K562 (cell line): Measurements from ENCODE around the gene PLK5. TPM values are rescaled to one million over a fixed set of nuclear protein-coding genes. Genes with fewer than 3 reads are reported as not detected.

Experiments
- BCOR ChIP-seq: fragments of 450-650 bp; IDR thresholded peaks from 2 replicates; pipeline ENCODE4 v1.6.1; 2016
- CTBP1 ChIP-seq: fragments of 450-650 bp; IDR thresholded peaks from 2 replicates; pipeline ENCODE4 v1.6.1; 2016; ENCODE audit warnings: borderline replicate concordance
- DMBX1 ChIP-seq: fragments of 250-450 bp; sonication (Bioruptor Pico); IDR thresholded peaks from 2 replicates; pipeline ENCODE4 v1.8.0; 2022; ENCODE audit warnings: inconsistent platforms, mild to moderate bottlenecking, moderate library complexity, borderline replicate concordance
- HDAC3 ChIP-seq: fragments of 450-650 bp; IDR thresholded peaks from 2 replicates; pipeline ENCODE4 v1.6.1; 2018; ENCODE audit warnings: borderline replicate concordance, mild to moderate bottlenecking, moderate library complexity; ENCODE audit not compliant: partially characterized antibody
- RB1 ChIP-seq: fragments of 450-650 bp; IDR thresholded peaks from 2 replicates; pipeline ENCODE4 v1.6.1; 2017; ENCODE audit warnings: low read depth, mild to moderate bottlenecking
- SAP30 ChIP-seq: fragments of 200-600 bp; sonication (generic); IDR thresholded peaks from 2 replicates; pipeline ENCODE4 v1.6.1; 2012; ENCODE audit warnings: borderline replicate concordance, low read depth, mild to moderate bottlenecking, moderate library complexity, low read length, control low read depth, inconsistent platforms; ENCODE audit not compliant: insufficient read depth, poor library complexity, severe bottlenecking
- SIN3A ChIP-seq, 2 experiments: fragments of 150-350 bp in 1 of 2; IDR thresholded peaks; 2 replicates each; pipeline ENCODE4 v1.6.1; 2011 to 2016; ENCODE audit warnings: borderline replicate concordance in 2 of 2, low read depth in 2 of 2, low read length in 2 of 2, mild to moderate bottlenecking in 2 of 2, moderate library complexity in 2 of 2; ENCODE audit not compliant: control insufficient read depth in 1 of 2
- TSC22D4 ChIP-seq: fragments of 450-650 bp; IDR thresholded peaks from 2 replicates; pipeline ENCODE4 v1.6.1; 2016; ENCODE audit warnings: missing genetic modification characterization, missing biosample characterization, control low read depth
- ZFX ChIP-seq: sonication (generic); formaldehyde crosslinking; IDR thresholded peaks from 2 replicates; pipeline ENCODE4 v1.8.0; 2022; ENCODE audit warnings: mild to moderate bottlenecking, missing genetic modification reagents, moderate library complexity
- ZKSCAN8 ChIP-seq: fragments of 200-800 bp; sonication (Bioruptor generic); IDR thresholded peaks from 2 replicates; pipeline ENCODE4 v1.6.1; 2016; ENCODE audit warnings: missing genetic modification characterization, missing compliant biosample characterization
- ZNF165 ChIP-seq: fragments of 250-450 bp; sonication (Bioruptor Pico); IDR thresholded peaks from 2 replicates; pipeline ENCODE4 v1.4.0; 2020; ENCODE audit warnings: borderline replicate concordance
- polyA plus RNA-seq, 8 experiments: library from polyadenylated mRNA; depleted of rRNA in 4 of 8; stranded (reverse) in 5 of 8; unstranded in 3 of 8; fragments of >200 nt; fragmentation: Nextera tagmentation in 2 of 8; fragmentation: Illumina TruSeq in 1 of 8; extraction: Ambion mirVana in 2 of 8; extraction: Trizol in 1 of 8; gene quantifications; 2 replicates each; pipeline versions ENCODE4 v1.2.1 to v1.2.3, GENCODE V29; 2011 to 2014; ENCODE audit warnings: inconsistent platforms in 1 of 8, missing spikeins in 1 of 8
- total RNA-seq, 7 experiments: library from RNA; depleted of rRNA in 6 of 7; stranded (reverse); fragments of >200 nt in 6 of 7; fragmentation: Illumina TruSeq in 2 of 7; extraction: Trizol in 2 of 7; gene quantifications; 2 replicates each; pipeline versions ENCODE4 v1.2.1 to v1.2.3, GENCODE V29; 2011 to 2021; ENCODE audit warnings: low replicate concordance in 1 of 7
- TF ChIP-seq, protein P1 (sequence below): sonication (generic); formaldehyde crosslinking; IDR thresholded peaks from 2 replicates; pipeline ENCODE4 v1.9.0; 2022; ENCODE audit warnings: mild to moderate bottlenecking, missing genetic modification reagents
- TF ChIP-seq, protein P2 (sequence below), 2 experiments: fragments of 450-650 bp; formaldehyde crosslinking in 1 of 2; IDR thresholded peaks; 2 replicates each; pipeline versions ENCODE4 v1.4.0 to v1.6.1; 2014 to 2020; ENCODE audit warnings: mild to moderate bottlenecking in 2 of 2, borderline replicate concordance in 1 of 2, low read depth in 1 of 2
- TF ChIP-seq, protein P3 (sequence below): fragments of 450-650 bp; IDR thresholded peaks from 2 replicates; pipeline ENCODE4 v1.6.1; 2016; ENCODE audit warnings: borderline replicate concordance

Gene PLK5
- total and polyA plus RNA-seq, 9 of the 15 experiments (the other 6 are each of a cell fraction or from before 2014, with no cell fraction given): 0.04 to 0.23 (median 0.11) TPM; not detected in 5

DNA sequence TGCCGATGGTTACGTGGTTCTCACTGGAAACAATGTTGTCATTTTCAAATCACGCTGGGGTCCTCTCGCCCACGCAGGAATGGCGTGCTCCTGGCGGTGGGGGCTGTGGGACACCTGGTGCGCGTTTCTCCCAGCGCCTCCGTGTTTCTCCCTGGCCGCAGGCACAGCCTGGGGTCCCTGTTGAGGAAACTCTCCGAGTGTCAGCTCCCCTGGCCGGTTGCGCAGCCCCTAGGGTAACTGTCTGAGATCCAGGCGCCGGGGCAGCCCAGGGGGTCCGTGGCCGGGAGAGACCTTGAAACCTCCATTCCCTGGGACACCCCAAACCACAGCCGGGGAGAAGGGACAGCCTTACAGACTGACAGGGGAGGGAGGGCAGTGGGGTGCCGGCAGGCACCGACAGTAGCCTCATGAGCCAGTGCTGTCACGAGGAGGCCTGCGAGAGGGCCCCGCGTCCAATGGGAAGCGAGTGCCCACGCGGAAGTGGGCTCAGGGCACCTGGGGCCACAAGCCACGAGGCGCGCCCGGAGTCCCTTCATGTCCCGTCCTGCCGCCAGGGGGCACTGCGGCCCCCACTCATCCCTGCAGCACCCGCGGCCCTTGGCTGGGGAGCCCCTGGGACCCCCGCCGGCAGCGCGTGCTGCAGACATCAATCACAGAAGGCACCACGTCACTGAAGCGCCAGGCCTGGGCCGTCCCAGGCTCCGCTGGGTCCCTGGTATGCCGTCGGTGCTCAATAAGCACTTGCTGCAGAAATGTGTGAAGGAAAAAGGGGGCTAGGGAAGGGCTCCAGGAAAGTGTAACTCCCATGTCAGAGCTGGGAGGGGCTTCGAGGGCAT lies 20.6 kb upstream of the PLK5 start (continued):
- TF ChIP-seq SIN3A (IDR thresholded peaks at IDR 0.05; ENCODE audit: borderline replicate concordance in 2 of 2, control insufficient read depth in 1 of 2, low read depth in 2 of 2, low read length in 2 of 2) (peak in 1 of 2 experiments; percentile 49; a peak in 1 of 4 replicates), RB1 (peak; percentile 71), DMBX1 (CRISPR knock-in tag) (0 out of 2 replicates have a peak, but pooled peaks have one; percentile 37), TSC22D4 (tag) (no peak), ZKSCAN8 (CRISPR knock-in tag) (peak; percentile 66; the same call in 1 of the 2 replicates), SAP30 (peak; percentile 17), BCOR (no peak), ZNF165 (CRISPR knock-in tag) (0 out of 2 replicates have a peak, but pooled peaks have one; percentile 40), CTBP1 (peak; percentile 60; the same call in 1 of the 2 replicates), HDAC3 (no peak), ZFX (CRISPR knock-in tag) (peak; percentile 82)
- TF ChIP-seq, protein P1, sequence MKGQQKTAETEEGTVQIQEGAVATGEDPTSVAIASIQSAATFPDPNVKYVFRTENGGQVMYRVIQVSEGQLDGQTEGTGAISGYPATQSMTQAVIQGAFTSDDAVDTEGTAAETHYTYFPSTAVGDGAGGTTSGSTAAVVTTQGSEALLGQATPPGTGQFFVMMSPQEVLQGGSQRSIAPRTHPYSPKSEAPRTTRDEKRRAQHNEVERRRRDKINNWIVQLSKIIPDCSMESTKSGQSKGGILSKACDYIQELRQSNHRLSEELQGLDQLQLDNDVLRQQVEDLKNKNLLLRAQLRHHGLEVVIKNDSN (CRISPR knock-in tag): peak; percentile 74
- TF ChIP-seq, protein P2, sequence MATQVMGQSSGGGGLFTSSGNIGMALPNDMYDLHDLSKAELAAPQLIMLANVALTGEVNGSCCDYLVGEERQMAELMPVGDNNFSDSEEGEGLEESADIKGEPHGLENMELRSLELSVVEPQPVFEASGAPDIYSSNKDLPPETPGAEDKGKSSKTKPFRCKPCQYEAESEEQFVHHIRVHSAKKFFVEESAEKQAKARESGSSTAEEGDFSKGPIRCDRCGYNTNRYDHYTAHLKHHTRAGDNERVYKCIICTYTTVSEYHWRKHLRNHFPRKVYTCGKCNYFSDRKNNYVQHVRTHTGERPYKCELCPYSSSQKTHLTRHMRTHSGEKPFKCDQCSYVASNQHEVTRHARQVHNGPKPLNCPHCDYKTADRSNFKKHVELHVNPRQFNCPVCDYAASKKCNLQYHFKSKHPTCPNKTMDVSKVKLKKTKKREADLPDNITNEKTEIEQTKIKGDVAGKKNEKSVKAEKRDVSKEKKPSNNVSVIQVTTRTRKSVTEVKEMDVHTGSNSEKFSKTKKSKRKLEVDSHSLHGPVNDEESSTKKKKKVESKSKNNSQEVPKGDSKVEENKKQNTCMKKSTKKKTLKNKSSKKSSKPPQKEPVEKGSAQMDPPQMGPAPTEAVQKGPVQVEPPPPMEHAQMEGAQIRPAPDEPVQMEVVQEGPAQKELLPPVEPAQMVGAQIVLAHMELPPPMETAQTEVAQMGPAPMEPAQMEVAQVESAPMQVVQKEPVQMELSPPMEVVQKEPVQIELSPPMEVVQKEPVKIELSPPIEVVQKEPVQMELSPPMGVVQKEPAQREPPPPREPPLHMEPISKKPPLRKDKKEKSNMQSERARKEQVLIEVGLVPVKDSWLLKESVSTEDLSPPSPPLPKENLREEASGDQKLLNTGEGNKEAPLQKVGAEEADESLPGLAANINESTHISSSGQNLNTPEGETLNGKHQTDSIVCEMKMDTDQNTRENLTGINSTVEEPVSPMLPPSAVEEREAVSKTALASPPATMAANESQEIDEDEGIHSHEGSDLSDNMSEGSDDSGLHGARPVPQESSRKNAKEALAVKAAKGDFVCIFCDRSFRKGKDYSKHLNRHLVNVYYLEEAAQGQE (IDR thresholded peaks at IDR 0.05; ENCODE audit: borderline replicate concordance): peak; percentile 63
- TF ChIP-seq, protein P2 (CRISPR knock-in tag; IDR thresholded peaks at IDR 0.05; ENCODE audit: low read depth): no peak
- TF ChIP-seq, protein P3, sequence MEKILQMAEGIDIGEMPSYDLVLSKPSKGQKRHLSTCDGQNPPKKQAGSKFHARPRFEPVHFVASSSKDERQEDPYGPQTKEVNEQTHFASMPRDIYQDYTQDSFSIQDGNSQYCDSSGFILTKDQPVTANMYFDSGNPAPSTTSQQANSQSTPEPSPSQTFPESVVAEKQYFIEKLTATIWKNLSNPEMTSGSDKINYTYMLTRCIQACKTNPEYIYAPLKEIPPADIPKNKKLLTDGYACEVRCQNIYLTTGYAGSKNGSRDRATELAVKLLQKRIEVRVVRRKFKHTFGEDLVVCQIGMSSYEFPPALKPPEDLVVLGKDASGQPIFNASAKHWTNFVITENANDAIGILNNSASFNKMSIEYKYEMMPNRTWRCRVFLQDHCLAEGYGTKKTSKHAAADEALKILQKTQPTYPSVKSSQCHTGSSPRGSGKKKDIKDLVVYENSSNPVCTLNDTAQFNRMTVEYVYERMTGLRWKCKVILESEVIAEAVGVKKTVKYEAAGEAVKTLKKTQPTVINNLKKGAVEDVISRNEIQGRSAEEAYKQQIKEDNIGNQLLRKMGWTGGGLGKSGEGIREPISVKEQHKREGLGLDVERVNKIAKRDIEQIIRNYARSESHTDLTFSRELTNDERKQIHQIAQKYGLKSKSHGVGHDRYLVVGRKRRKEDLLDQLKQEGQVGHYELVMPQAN: 0 out of 2 replicates have a peak, but pooled peaks have one; percentile 29
